WTC11 (cell line): ENCODE measurements around the gene PSMF1.

Source experiments
- CTCF ChIP-seq: fragments of 200-600 bp; IDR thresholded peaks from 2 replicates; pipeline ENCODE4 v1.8.0; 2022; ENCODE audit warnings: antibody characterized with exemption
- HMGA2 ChIP-seq: fragments of 250-450 bp; sonication (Bioruptor Pico); IDR thresholded peaks from 2 replicates; pipeline ENCODE4 v1.4.0; 2021; ENCODE audit warnings: mild to moderate bottlenecking, moderate library complexity
- IRF2 ChIP-seq: sonication (generic); formaldehyde crosslinking; IDR thresholded peaks from 2 replicates; pipeline ENCODE4 v1.8.0; 2022; ENCODE audit warnings: low read depth, missing genetic modification reagents, borderline replicate concordance
- MAX ChIP-seq: sonication (generic); formaldehyde crosslinking; IDR thresholded peaks from 2 replicates; pipeline ENCODE4 v1.8.0; 2022; ENCODE audit warnings: mild to moderate bottlenecking, missing genetic modification reagents
- RELA ChIP-seq: sonication (generic); formaldehyde crosslinking; IDR thresholded peaks from 2 replicates; pipeline ENCODE4 v1.8.1; 2022; ENCODE audit warnings: missing genetic modification reagents, mild to moderate bottlenecking, borderline replicate concordance
- SP1 ChIP-seq: sonication (generic); formaldehyde crosslinking; conservative IDR thresholded peaks from 2 replicates; pipeline ENCODE4 v1.8.1; 2022; ENCODE audit warnings: missing genetic modification reagents
- TCF7 ChIP-seq: sonication (generic); formaldehyde crosslinking; IDR thresholded peaks from 2 replicates; pipeline ENCODE4 v1.8.0; 2022; ENCODE audit warnings: mild to moderate bottlenecking, low read depth, missing genetic modification reagents, moderate library complexity
- TEAD4 ChIP-seq: sonication (generic); formaldehyde crosslinking; IDR thresholded peaks from 2 replicates; pipeline ENCODE4 v1.8.0; 2022; ENCODE audit warnings: mild to moderate bottlenecking, missing genetic modification reagents
- ZBTB43 ChIP-seq: sonication (generic); formaldehyde crosslinking; IDR thresholded peaks from 2 replicates; pipeline ENCODE4 v1.8.1; 2023; ENCODE audit warnings: mild to moderate bottlenecking, missing genetic modification reagents

GRCh38 chr20:1215386-1216170 lies 97.2 kb downstream of the PSMF1 start:
- TF ChIP-seq CTCF, result no peak
- TF ChIP-seq IRF2, result no peak
- TF ChIP-seq SP1 (CRISPR knock-in tag), result no peak
- TF ChIP-seq TEAD4 (CRISPR knock-in tag), result no peak
- TF ChIP-seq RELA, result no peak
- TF ChIP-seq TCF7 (CRISPR knock-in tag), result no peak
- TF ChIP-seq MAX, result no peak
- no peak for TF ChIP-seq HMGA2 (CRISPR knock-in tag)
- TF ChIP-seq ZBTB43, result no peak
